K562 (cell line): Measurements from ENCODE around the gene PRELID2. TPM values are rescaled to one million over a fixed set of nuclear protein-coding genes. Genes with fewer than 3 reads are reported as not detected.

Source experiments
- ATAC-seq: fragments of 200-7000 bp; cut with Tn5 transposase; 3 replicates; pipeline ENCODE4 v1.9.1; 2020; ENCODE audit warnings: moderate library complexity
- BruUV-seq: library from RNA; stranded (reverse); fragments of 400-500 nt; replicated peaks from 2 replicates; lab custom pipeline; 2021; lab: Mats Ljungman, UMichigan
- CTCF ChIA-PET: fragments of 300-600 bp; formaldehyde crosslinking; extraction: SDS; loops from one replicate; lab custom pipeline; 2021; ENCODE audit warnings: low intra/inter-chr PET ratio; lab: Yijun Ruan, JAX
- POLR2A ChIA-PET: fragments of 300-600, 350-650 bp; sonication (Branson Sonifier 250); formaldehyde crosslinking; extraction: SDS; loops from one replicate; lab custom pipeline; 2021; ENCODE audit warnings: antibody characterized with exemption, inconsistent platforms; lab: Yijun Ruan, JAX
- DNase-seq, 4 experiments: peaks; one replicate each; pipeline versions ENCODE4 v3.0.0 to v3.0.0-alpha.2; 2011 to 2018; ENCODE audit warnings: low spot score in 3 of 4, mixed read lengths in 3 of 4; ENCODE audit errors: extremely low read depth in 1 of 4
- FAIRE-seq: peaks from 2 replicates; lab custom pipeline; 2011; peaks lifted over from hg19 to GRCh38; lab: Jason Lieb, UNC
- H2AFZ ChIP-seq: 2 replicates; pipeline ENCODE4 v1.6.0; 2011; ENCODE audit warnings: low read depth, low read length, control low read depth, inconsistent platforms
- H3K27ac ChIP-seq: fragments of 200-600 bp; 3 replicates; pipeline ENCODE4 v1.8.0; 2011; ENCODE audit warnings: low read depth, mild to moderate bottlenecking, control low read depth, inconsistent platforms, low read length, moderate library complexity, mixed read lengths; ENCODE audit errors: extremely low read depth
- H3K27me3 ChIP-seq, 2 experiments: fragments of 300-600 bp in 1 of 2; 2 replicates in 1 of 2; 3 replicates in 1 of 2; pipeline versions ENCODE4 v1.6.0 to v1.8.0; 2011; ENCODE audit warnings: inconsistent platforms in 2 of 2, low read length in 2 of 2, mild to moderate bottlenecking in 1 of 2, mixed read lengths in 1 of 2, moderate library complexity in 1 of 2; ENCODE audit not compliant: control insufficient read depth in 2 of 2, insufficient read depth in 2 of 2
- H3K36me3 ChIP-seq: fragments of 300-600 bp; 3 replicates; pipeline ENCODE4 v1.8.0; 2011; ENCODE audit warnings: mild to moderate bottlenecking, low read length, inconsistent platforms; ENCODE audit not compliant: control insufficient read depth, insufficient read depth
- H3K4me1 ChIP-seq, 2 experiments: fragments of 200-600 bp in 1 of 2; replicated peaks in 1 of 2; 2 replicates in 1 of 2; 3 replicates in 1 of 2; pipeline versions ENCODE4 v1.5.1 to v1.8.0; 2011; ENCODE audit warnings: inconsistent platforms in 2 of 2, low read length in 2 of 2, mild to moderate bottlenecking in 1 of 2, mixed read lengths in 1 of 2, moderate library complexity in 1 of 2; ENCODE audit not compliant: control insufficient read depth in 2 of 2, insufficient read depth in 2 of 2
- H3K4me2 ChIP-seq: 2 replicates; pipeline ENCODE4 v1.6.1; 2011; ENCODE audit warnings: low read length, control low read depth, inconsistent platforms, mixed read lengths; ENCODE audit not compliant: insufficient read depth
- H3K4me3 ChIP-seq: fragments of 200-600 bp; sonication (generic), shearing (Covaris generic); 2 replicates; pipeline ENCODE4 v1.5.1; 2016; ENCODE audit warnings: control low read depth, inconsistent platforms
- H3K79me2 ChIP-seq: fragments of 200-600 bp; 3 replicates; pipeline ENCODE4 v1.8.0; 2011; ENCODE audit warnings: low read length, inconsistent platforms; ENCODE audit not compliant: control insufficient read depth, insufficient read depth
- H3K9ac ChIP-seq, 2 experiments: 2 replicates each; pipeline versions ENCODE4 v1.6.0 to v1.6.1; 2011; ENCODE audit warnings: low read depth in 2 of 2, low read length in 2 of 2, control low read depth in 1 of 2, inconsistent platforms in 1 of 2, mild to moderate bottlenecking in 1 of 2, mixed read lengths in 1 of 2; ENCODE audit not compliant: insufficient read depth in 1 of 2
- H3K9me1 ChIP-seq: one replicate; pipeline ENCODE4 v1.6.0; 2011; ENCODE audit warnings: inconsistent platforms, mild to moderate bottlenecking, low read length, moderate library complexity; ENCODE audit not compliant: control insufficient read depth, insufficient read depth
- H3K9me3 ChIP-seq: replicated peaks from 2 replicates; pipeline ENCODE4 v1.5.1; 2011; ENCODE audit warnings: low read depth, low read length, inconsistent platforms; ENCODE audit not compliant: control insufficient read depth, insufficient read depth
- H4K20me1 ChIP-seq: replicated peaks from 2 replicates; pipeline ENCODE4 v1.6.1; 2011; ENCODE audit warnings: low read length, inconsistent platforms, mixed read lengths; ENCODE audit not compliant: control insufficient read depth, insufficient read depth
- CBX2 ChIP-seq: fragments of 200-600 bp; sonication (generic); IDR thresholded peaks from one replicate; pipeline ENCODE4 v1.6.1; 2012; ENCODE audit warnings: mild to moderate bottlenecking, low read length, inconsistent platforms; ENCODE audit not compliant: insufficient read depth, poor library complexity, severe bottlenecking
- CHD1 ChIP-seq: fragments of 200-600 bp; sonication (generic); IDR thresholded peaks from one replicate; pipeline ENCODE4 v1.6.1; 2012; ENCODE audit warnings: mild to moderate bottlenecking, moderate library complexity, low read length, inconsistent platforms
- MLLT1 ChIP-seq, 2 experiments: fragments of 450-650 bp; IDR thresholded peaks; 2 replicates each; pipeline ENCODE4 v1.6.1; 2016
- MTA3 ChIP-seq: fragments of 450-650 bp; formaldehyde crosslinking; IDR thresholded peaks from 2 replicates; pipeline ENCODE4 v1.6.1; 2017; ENCODE audit warnings: mild to moderate bottlenecking, borderline replicate concordance
- SOX6 ChIP-seq: fragments of 450-650 bp; IDR thresholded peaks from 2 replicates; pipeline ENCODE4 v1.6.1; 2014; ENCODE audit warnings: mild to moderate bottlenecking
- TFE3 ChIP-seq: fragments of 450-650 bp; formaldehyde crosslinking; IDR thresholded peaks from 2 replicates; pipeline ENCODE4 v1.4.0; 2020; ENCODE audit warnings: mild to moderate bottlenecking, mixed read lengths
- WGBS: fragments of 100-300 bp; shearing (Covaris generic); methylation state at CpG from one replicate; pipeline ENCODE4 v1.1.6; 2016; ENCODE audit warnings: low coverage, mixed read lengths; ENCODE audit not compliant: insufficient coverage; ENCODE audit errors: missing lambda C conversion rate; 5-methylcytosine and 5-hydroxymethylcytosine counted together
- in situ Hi-C: fragments of 300-500 bp; cut with MboI; formaldehyde crosslinking; loops from 4 replicates; pipeline ENCODE4 v1.15.0; 2018; ENCODE audit warnings: inconsistent platforms, mixed read lengths
- intact Hi-C: fragments of 100-400 bp; cut with micrococcal nuclease; formaldehyde crosslinking; loops from 2 replicates; pipeline ENCODE4 v1.14.2; 2022
- polyA plus RNA-seq, 8 experiments: library from polyadenylated mRNA; depleted of rRNA in 4 of 8; stranded (reverse) in 5 of 8; unstranded in 3 of 8; fragments of >200 nt; fragmentation: Nextera tagmentation in 2 of 8; fragmentation: Illumina TruSeq in 1 of 8; extraction: Ambion mirVana in 2 of 8; extraction: Trizol in 1 of 8; gene quantifications; 2 replicates each; pipeline versions ENCODE4 v1.2.1 to v1.2.3, GENCODE V29; 2011 to 2014; ENCODE audit warnings: inconsistent platforms in 1 of 8, missing spikeins in 1 of 8
- total RNA-seq, 7 experiments: library from RNA; depleted of rRNA in 6 of 7; stranded (reverse); fragments of >200 nt in 6 of 7; fragmentation: Illumina TruSeq in 2 of 7; extraction: Trizol in 2 of 7; gene quantifications; 2 replicates each; pipeline versions ENCODE4 v1.2.1 to v1.2.3, GENCODE V29; 2011 to 2021; ENCODE audit warnings: low replicate concordance in 1 of 7

PRELID2 gene
- total and polyA plus RNA-seq, 9 of the 15 experiments (the other 6 are each of a cell fraction or from before 2014, with no cell fraction given): 6.4 to 68.2 (median 28.8) TPM

GRCh38 chr5:145824040-145824439 is 11.1 kb downstream of the PRELID2 start:
- no peaks in the 10 kb centered on the region for H3K9me3 ChIP-seq
- H3K36me3 ChIP-seq: peaks cover 11% of the 10 kb centered on the region
- intact Hi-C loops (loop anchor here (2.0 kb wide), 1 partner anchor 143 kb away; no protein-coding TSS in a partner anchor), in situ Hi-C loops (no loop called here)
- WGBS: 73% methylated on average over 3 of the region's 4 CpGs
- ATAC-seq (no peak), DNase-seq (no peak), FAIRE-seq (no peak)
- BruUV-seq: no TSS peak
- H3K4me2 ChIP-seq: no peak overlapping the region
- no peaks in the 10 kb centered on the region for H3K27me3 ChIP-seq
- H3K79me2 ChIP-seq: peaks cover 31% of the 10 kb centered on the region
- H3K27ac ChIP-seq: no peak overlapping the region
- H3K4me3 ChIP-seq: no peak overlapping the region
- no peak overlapping the region for H2AFZ ChIP-seq
- ChIA-PET CTCF (no interaction called here), POLR2A (interaction anchor here (1.1 kb wide), 1 partner anchor 23 kb away, joined by 3 read pairs; no protein-coding TSS in a partner anchor)
- no peaks in the 10 kb centered on the region for H3K9me1 ChIP-seq
- no peak overlapping the region for H3K9ac ChIP-seq
- peaks cover 3 to 9% of the 10 kb centered on the region in 2 experiments; a peak in 2 of 5 replicates for H3K4me1 ChIP-seq
- no peaks in the 10 kb centered on the region for H4K20me1 ChIP-seq
- TF ChIP-seq MLLT1 (IDR thresholded peaks at IDR 0.05): no peak
- TF ChIP-seq CHD1: no peak
- no peak for TF ChIP-seq CBX2
- TF ChIP-seq SOX6: no peak
- no peak for TF ChIP-seq MTA3
- TF ChIP-seq TFE3 (CRISPR knock-in tag): peak; percentile 62
